Right renal cortex interstitium (tissue), 3 donors: ENCODE data around the gene WDR72. TPM values are rescaled to one million over a fixed set of nuclear protein-coding genes. Genes with fewer than 3 reads are reported as not detected.

Source experiments
- DNase-seq, 3 donors: peaks; one replicate each; pipeline ENCODE4 v3.0.0-alpha.2; 2013; ENCODE audit warnings: low read depth in 3 of 3, low spot score in 2 of 3
- polyA plus RNA-seq, 3 donors: library from polyadenylated mRNA; unstranded; fragments of 120-200 nt; gene quantifications; one replicate each; pipeline ENCODE4 v1.2.1, GENCODE V29; 2013; ENCODE audit not compliant: insufficient read length in 3 of 3

The WDR72 gene
- polyA plus RNA-seq, 3 donors: 65.1 to 78.8 (median 67.7) TPM

DNA sequence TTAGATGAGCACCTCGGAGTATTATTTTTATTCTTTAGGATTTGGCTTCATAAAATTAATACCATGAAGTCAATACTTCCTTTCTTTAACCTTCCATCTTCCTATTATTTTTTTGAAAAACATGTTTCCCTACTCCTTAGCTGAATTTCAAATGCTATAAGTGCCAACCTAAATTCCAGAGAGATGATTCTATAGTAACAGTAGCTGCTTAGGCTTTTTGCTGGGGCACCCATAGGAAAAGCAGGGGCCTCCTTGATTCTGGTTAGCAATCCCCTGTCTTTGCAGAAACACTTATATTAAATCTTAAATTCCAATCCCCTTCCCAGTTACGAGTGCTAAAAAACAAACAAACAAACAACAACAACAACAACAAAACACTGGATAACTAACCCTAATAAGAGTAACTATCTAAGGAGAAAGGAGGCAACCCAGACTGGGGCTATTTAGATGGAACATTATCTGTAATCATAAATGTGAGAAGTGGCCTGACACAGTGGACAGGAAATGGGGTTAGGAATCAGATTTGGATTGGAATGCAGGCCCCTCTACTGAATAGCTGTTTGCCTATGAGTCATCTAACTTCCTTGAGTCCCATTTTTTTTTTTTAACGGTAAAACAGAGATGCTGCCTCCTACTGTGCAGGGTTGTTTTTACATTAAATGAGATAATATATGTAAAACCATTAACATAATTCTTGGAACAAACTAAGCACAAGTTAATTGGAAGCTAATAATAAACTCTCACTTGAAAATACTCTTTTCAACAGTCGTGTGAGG, 148.1 kb downstream of the WDR72 start:
- DNase-seq: no peak

DNA sequence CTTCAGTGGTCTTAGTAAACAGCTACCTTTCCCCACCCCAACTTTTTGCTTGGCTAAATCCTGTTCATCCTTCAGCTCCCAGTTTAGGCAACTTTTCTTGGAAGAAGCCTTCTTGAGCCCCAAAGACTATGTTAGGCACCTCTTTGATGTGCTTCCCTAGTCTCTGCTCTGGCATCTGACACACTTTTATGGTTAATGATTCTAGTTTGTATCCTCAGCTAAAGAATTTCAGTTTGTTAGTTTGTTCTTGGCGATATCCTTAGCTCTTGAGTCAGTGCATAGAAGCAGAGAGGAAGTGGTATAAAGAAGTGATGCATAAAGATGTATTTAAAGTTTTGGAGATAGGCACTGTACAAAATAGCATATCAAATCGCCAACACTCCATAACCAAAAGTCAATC, 168.4 kb downstream of the WDR72 start:
- DNase-seq: no peak

DNA sequence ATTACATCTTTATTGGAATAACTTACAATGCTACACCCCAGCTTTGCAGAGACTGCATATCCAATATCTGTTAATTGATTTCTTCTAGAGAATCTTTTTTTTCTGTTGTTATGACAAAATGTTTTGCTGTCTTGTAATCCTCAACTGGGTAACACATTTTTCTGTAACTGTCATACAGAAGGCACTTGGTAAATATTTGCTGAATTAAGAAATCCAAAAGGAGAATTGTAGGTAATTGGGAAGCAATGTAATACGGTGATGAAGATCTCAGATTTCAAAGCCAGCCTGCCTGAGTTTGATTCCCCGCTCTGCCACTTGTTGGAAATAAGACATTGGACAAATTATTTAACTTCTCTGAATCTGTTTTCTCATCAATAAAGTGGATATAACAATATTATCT, 169.1 kb downstream of the WDR72 start:
- DNase-seq: no peak

DNA sequence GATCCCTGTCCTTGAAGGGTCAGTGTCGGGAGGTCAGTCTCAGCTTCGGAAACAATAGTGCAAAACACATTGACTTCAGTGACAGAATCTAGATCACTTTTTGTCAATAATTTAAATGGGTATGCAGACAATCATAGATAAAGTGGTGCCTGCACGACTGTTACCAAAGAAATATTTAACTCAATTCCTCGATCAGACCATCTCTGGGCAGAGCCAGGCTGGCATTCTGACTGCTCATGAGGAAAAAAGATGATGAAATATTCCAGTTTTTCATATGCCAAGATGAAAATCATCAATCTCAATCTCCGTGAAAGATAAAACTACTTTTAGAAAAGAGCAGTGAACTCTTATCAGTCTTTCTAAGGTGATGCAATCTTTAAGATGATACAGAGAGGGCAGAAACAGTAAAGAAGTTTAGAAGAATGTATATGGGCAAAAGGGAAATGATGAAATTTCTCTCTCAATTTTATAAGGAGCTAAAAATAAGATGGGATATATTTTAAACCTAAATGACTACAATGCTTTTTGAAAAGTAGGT, 169.9 kb downstream of the WDR72 start:
- no peak for DNase-seq

DNA sequence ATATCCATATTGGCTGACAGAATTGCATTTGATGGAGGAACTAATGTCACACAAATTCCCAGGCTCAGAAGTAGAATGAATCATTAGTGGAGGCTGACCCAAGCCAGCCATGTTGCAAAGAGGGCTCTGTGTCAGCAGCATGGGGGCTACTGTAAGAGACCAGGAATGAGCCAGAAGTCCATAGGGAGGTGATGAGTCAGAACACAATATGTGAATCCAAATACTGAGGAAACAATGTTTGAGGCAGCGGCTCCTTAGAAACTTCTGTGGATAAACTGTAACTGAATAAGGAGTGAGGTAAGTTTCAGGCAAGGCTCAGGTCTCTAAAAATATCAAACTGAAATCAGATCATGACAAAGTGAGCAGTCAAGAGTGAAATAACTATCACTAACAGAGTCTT, 170.7 kb downstream of the WDR72 start:
- no peak for DNase-seq

DNA sequence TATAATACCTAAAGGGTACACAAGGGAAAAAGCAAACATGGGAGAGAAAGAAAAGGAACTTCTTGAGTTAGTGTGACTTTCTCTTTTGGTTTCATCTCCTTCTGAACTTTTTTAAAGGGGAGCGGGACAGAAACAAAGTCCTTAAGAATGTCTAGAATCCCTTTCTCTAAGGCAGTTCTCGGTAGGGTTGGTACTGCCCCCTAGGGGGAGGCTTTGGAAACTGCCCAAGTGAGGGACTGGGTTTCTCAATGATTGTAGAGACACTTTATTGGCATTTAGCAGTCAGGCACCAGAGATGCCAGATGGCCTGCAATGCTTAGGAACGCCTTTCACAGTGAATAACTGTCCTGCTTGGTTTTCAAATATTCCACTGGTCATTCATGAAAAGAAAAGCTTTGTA, 172.7 kb downstream of the WDR72 start:
- DNase-seq: no peak

DNA sequence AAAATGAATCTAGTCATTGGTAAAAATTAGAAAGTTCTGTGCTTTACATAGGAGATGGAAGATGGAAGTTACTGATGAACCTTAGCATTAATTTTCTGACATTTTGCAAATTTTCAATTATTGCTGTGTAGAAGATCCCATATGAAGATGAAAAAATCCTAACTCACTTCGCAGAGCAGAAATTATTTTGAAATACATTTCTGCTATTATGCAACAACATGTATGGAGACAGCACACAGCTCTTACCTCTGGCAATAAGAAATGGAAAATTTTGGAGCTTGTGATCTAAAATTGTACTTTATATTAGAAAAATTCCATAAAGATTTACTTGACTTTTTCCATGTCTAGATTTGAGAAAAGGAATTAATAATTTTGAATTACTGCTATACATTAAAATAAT, 177.9 kb downstream of the WDR72 start:
- DNase-seq: no peak

DNA sequence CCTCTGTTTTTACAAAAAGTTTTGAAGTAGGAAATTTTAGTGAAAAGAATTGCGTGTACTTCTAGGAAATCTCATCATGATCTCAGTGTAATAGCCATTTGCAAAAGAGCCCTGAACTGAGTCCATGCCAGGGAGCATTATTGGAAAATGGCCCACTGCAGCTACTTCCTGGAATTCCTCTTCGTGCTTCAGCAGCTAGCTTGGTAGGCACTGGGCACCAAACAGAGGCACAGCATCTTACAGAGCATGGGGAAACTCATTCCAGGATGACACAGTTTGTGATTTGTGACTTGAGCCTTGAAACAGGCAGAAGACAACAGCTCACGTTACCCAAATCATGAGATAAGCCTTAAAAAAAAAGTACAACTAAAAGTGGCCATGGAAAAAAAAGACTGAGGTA, 179.1 kb downstream of the WDR72 start:
- no peak for DNase-seq

DNA sequence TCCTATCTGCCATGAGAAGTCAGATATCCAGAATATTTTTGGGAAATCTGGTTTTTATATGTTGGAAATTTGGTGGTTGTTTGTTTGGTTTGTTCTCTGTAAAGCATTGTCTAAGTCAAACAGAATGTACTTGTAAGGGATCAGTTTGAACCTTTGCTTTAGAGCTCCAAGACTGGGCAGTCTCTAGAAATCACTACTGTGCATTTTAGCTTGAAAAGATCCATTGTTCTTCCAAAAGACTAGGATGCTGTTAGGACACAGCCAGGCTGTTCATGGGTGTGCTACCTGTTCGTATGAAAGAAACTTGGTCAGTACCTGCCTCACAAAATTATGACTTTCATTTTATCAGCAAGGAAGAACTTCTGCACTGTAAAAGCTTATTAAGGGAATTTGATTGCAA, 182.6 kb downstream of the WDR72 start:
- no peak for DNase-seq

DNA sequence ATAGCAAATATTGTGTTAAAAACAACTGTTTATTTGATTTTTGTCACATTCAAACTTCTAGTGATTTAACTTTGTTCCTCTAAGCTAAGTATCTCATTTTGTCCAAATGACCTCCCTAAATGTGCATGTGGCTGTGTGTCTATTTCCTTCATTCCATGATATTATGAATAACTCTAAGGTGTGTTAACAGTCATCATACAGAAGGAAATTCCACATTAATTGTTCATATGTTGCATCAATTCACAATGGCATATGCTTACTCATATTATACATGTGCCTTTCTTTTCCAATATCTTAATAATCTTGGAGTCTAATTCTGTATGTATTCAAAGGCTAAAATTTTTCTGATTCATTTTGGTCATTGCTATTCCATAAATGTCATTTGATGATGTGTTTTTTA, 186.4 kb downstream of the WDR72 start:
- DNase-seq: no peak

DNA sequence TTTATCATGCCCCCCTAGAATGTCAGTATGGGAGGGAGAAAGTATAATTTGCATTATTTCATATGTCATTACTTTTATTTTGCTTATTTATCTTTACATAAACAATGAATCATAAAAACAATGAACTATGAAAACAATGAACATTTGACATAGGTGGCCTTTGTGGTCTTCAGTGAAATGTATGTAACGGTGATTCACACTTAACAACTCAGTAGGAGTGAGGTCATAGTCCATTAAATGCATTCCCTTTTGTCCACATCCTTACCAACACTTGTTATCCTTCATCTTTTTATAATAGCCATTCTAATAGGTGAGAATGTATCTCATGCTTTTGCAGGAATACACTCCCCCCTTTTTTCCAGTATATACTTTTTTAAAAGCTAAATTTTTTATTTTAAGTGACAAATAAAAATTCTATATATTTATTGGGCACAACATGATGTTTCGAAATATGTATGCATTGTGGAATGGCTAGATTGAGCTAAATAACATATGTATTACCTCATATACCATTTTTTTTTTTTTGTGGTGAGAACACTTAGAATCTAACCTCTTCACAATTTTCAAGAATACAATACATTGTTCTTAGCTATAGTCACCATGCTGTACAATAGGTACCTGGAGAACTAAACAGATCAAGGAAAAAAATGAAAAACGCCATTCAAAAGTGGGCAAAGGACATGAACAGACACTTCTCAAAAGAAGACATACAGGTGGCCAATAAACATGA, 189.5 kb downstream of the WDR72 start:
- no peak for DNase-seq

DNA sequence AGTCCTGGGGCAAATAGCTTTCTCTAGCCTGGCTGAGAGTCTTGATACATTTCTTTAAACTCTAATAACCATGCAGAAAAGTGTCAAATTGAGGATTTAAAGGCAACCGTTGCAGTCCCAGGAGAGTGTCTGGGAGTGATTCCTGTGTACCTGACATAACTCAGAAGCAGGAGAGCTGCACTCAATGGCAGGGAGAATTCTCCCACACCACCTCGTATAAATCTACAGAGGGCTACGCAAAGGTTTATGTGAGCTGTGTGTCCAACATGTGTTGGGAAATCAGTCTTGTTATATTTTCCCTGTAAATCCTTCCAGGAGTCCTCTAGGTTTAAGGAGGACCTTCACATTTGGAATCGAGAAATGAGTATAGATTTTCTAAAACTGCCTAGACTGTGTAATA, 192.6 kb downstream of the WDR72 start:
- DNase-seq: no peak

DNA sequence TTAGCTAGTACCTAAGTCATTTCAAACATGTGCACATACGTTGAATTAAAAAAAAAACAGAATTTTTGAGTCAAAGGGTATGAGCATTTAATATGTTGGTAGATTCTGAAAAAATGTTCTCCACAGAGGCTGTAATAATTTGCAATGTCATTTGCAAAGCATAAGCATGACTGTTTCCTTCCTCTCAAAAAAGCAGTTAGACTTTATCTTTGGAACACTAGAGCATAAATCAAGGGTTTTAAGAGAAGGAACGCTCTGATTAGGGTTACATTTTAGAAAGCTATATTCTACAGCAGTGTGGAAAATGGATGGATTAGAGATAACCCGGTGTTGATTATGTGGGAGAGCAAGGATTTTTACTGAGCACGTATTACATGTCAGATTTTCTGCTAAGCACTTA, 193.7 kb downstream of the WDR72 start:
- DNase-seq: no peak

DNA sequence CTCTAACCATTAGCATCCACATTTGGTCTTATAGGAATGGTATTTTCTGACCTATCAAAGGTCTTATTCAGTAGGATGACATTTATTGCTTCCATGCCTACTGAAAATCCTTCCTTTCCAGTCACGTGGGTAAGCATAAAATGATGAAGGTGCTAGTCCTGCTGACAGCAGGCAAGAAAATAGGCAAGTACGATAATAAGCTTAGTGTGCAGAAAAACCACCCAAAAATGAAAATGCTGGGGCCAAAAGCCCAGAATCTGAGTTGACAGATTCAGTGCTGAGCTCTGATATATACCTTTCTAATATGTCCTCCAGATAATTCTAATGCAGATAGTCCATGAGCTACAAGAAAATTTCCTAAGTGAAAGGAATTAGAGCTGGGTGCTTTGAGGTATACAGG, 194.8 kb downstream of the WDR72 start:
- DNase-seq: no peak

DNA sequence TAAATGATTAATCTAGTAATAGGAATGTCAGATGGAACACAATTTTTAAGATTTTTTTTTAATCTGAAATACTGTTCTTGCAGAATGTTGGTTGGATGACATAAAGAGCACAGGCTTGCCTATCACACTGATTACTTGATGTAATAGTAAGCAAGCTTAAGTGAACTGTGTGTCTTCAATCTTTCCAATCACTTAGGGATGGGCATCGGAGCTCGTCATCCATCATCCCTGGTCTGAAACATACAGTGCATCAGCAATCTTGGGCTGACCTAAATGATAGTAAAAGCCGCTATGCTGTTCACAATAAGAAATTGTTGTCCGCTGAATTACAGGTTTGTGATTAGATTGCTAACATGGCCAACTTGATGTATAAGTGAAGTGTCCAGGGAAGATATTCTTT, 195.8 kb downstream of the WDR72 start:
- DNase-seq: no peak

DNA sequence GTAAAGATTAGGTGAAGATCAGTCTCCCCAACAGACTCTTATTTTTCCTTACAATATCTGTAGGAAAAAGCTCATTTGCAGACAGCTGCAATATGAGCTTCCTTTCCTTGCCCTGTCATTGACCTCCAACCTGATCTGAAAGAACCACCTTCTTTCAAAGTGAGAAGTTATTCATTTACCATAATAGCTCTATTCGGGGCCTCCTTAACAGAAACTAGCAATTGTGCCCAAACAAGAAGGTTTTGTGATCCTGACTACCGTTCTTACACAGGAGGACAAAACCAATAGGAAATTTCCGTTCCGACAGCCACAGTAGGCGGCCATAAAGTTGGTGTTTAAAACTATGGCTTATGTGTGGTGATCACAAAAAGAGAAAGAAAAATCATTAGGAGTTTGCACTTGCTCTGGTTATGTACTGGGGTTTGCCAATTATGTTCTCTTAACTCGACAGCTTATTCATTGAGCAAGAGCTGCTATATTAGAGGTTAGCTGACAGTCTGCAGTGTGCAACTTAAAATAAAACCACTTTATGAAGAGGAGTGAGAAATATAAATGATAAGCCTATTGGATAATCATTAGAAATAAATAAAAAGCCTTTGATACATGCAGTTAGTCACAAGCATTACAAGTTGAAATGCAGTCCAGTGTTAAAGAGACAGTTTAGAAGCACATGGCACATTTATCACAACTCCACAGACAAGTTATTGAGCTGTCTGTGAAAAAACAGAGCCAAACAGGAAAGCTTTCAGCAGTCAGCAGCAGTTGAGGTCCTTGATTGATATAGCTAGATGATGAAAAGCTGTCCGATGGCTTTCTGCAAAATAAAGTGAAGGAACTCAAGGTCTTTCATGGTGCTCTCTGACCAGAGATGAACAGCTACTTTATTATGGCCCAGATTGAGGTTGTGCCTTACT, 199.8 kb downstream of the WDR72 start:
- no peak for DNase-seq

DNA sequence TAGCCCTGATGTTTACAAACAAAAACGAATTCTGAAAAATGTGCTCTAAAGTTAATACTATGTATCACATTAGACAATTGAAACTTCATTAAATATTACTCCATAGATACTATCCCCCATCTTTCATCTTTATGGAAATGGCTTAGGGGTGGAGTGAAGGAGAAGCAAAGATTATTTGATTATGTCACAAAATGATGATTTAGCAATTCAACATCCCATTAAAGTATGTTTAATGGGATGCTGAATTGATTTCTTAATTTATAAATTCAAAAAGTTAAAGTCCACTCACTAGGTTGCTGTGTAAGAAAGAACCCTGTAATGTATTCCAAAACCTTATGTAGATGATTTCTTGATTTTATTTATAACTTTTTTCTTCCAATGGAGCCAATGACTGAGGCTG, 201.1 kb downstream of the WDR72 start:
- DNase-seq: no peak

DNA sequence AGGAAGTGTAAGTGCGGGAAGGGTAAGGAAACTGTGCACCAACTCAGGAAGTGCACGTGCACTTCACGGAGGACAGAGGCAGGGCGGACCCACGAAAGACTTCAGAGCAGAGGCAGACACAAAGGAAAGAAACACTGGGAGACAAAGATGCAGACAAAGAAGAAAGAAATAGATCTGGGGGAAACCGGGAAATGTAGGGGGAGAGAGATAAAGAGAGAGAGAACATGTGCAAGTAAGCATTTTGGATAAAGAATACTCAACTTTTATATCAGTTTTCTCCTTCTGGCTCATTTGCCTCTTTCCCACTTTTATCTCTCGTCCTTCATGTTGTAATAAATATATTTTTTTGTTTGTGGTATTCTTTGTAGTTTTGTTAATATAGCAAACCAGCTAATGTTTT, 204.2 kb downstream of the WDR72 start:
- DNase-seq: no peak

DNA sequence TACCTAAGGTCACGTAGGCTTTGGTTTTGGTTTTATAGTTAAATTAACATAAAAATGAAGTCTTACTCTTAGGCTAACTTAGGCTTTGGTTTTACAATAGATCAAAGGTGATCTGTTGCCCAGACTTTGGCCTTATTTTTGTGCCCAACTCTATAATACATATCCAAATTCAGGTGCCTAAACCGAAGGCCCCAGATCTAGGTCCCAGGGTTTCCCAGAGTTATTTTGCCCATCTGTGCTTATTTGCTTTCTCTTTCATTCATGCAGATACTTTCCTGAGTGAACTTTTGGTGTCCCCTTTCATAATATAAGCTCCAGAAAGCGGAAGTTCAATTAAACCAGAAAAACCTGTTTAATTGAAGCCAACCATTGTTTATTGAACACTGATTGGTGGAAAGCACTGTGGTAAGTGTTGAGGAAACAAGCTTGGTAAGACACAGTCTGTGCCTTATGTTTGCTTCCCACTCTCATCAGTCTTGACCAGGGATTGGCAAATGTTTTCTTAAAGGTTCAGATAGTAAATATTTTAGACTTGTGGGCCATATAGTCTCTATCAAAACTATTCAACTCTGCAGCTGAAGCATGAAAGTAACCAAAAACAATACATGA, 209.7 kb downstream of the WDR72 start:
- DNase-seq: no peak

DNA sequence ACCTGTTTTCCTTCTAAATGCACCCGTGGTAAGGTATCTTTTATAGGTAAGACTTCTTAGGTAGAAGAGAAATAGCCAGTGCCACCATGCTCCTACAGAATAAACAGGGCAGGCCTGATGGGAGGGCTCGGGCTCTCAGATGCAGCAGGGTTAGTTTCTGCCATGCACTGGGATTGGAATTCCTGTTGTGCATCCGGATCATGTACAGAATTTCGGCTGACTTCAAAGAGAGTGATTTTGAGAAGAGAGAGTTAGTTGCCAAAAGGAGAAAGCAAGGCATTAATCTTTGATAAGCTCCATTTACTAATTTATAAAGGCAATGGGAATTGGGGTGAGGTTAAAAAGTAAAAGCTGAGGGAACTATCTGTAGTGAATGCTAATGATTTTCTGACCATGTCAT, 211.2 kb downstream of the WDR72 start:
- no peak for DNase-seq
